ENCODE data around the gene TBC1D14.

Gene TBC1D14

GRCh38 chr4:6909113-6909969 lies at the start of gene TBC1D14:
Gene TBC1D14 (plus strand): TSS chr4:6909826. CDS start chr4:6923390, 13,564 bp downstream.
- DNase-seq (ENCODE audit: low spot score) = peak; percentile 82

- no peak for DNase-seq (ENCODE audit: low spot score)
These were observed 41.2 kb upstream of the TBC1D14 start for GRCh38 chr4:6868386-6868785.

- no peak for DNase-seq (ENCODE audit: low spot score)
These were observed 39.7 kb upstream of the TBC1D14 start for GRCh38 chr4:6869944-6870343.

- no peak for DNase-seq (ENCODE audit: low spot score)
These were observed 36.3 kb upstream of the TBC1D14 start for GRCh38 chr4:6873291-6873690.

- DNase-seq (ENCODE audit: low spot score) = peak; percentile 81
These were observed 35.7 kb upstream of the TBC1D14 start for GRCh38 chr4:6873792-6874461.

- DNase-seq (ENCODE audit: low spot score) = no peak
These were observed 34.6 kb upstream of the TBC1D14 start for GRCh38 chr4:6874981-6875380.

GRCh38 chr4:6875431-6875831 lies 34.2 kb upstream of the TBC1D14 start:
- DNase-seq (ENCODE audit: low spot score) = peak; percentile 79

- DNase-seq (ENCODE audit: low spot score) = no peak
These were observed 33.2 kb upstream of the TBC1D14 start for GRCh38 chr4:6876440-6876839.

- DNase-seq (ENCODE audit: low spot score) = no peak
These were observed 32.6 kb upstream of the TBC1D14 start for GRCh38 chr4:6877067-6877466.

GRCh38 chr4:6878451-6879059 lies 31.1 kb upstream of the TBC1D14 start:
- DNase-seq (ENCODE audit: low spot score) = no peak

GRCh38 chr4:6880691-6881090 lies 28.9 kb upstream of the TBC1D14 start:
- no peak for DNase-seq (ENCODE audit: low spot score)

- DNase-seq (ENCODE audit: low spot score) = no peak
These were observed 27.7 kb upstream of the TBC1D14 start for GRCh38 chr4:6881908-6882307.

GRCh38 chr4:6884341-6884870 lies 25.2 kb upstream of the TBC1D14 start:
- no peak for DNase-seq (ENCODE audit: low spot score)

GRCh38 chr4:6885953-6886557 lies 23.6 kb upstream of the TBC1D14 start:
- DNase-seq (ENCODE audit: low spot score) = peak; percentile 92

- no peak for DNase-seq (ENCODE audit: low spot score)
These were observed 22.7 kb upstream of the TBC1D14 start for GRCh38 chr4:6886886-6887285.

- DNase-seq (ENCODE audit: low spot score) = peak; percentile 67
These were observed 21.8 kb upstream of the TBC1D14 start for GRCh38 chr4:6887591-6888371.

GRCh38 chr4:6888506-6889071 lies 21.0 kb upstream of the TBC1D14 start:
- no peak for DNase-seq (ENCODE audit: low spot score)

- DNase-seq (ENCODE audit: low spot score) = no peak
These were observed 20.4 kb upstream of the TBC1D14 start for GRCh38 chr4:6889101-6889735.

GRCh38 chr4:6889736-6890324 lies 19.8 kb upstream of the TBC1D14 start:
- DNase-seq (ENCODE audit: low spot score) = no peak

GRCh38 chr4:6890358-6890757 lies 19.3 kb upstream of the TBC1D14 start:
- no peak for DNase-seq (ENCODE audit: low spot score)

All from pons (tissue), 1 donor.